Large intestine (tissue), 3 donors: ENCODE results near the gene MUS81. TPM values are rescaled to one million over a fixed set of nuclear protein-coding genes. Genes with fewer than 3 reads are reported as not detected.
A peak's percentile ranks its signal among the peaks of the same experiment; 100 is the strongest.

Source experiments
- DNase-seq, 2 donors: peaks; one replicate each; pipeline versions ENCODE4 v3.0.0 to v3.0.0-alpha.2; 2013
- H3K27ac ChIP-seq: one replicate; pipeline ENCODE4 v1.5.1; 2013; ENCODE audit warnings: low read length
- H3K27me3 ChIP-seq: 2 replicates; pipeline ENCODE4 v1.6.1; 2013; ENCODE audit warnings: low read length; ENCODE audit not compliant: control insufficient read depth, insufficient read depth
- H3K36me3 ChIP-seq: 2 replicates; pipeline ENCODE4 v1.6.1; 2013; ENCODE audit warnings: low read length; ENCODE audit not compliant: control insufficient read depth, insufficient read depth
- H3K4me1 ChIP-seq: one replicate; pipeline ENCODE4 v1.6.1; 2013; ENCODE audit warnings: low read length; ENCODE audit not compliant: control insufficient read depth, insufficient read depth
- H3K4me3 ChIP-seq: one replicate; pipeline ENCODE4 v1.5.1; 2013; ENCODE audit warnings: low read length
- H3K9me3 ChIP-seq: one replicate; pipeline ENCODE4 v1.6.1; 2013; ENCODE audit warnings: mild to moderate bottlenecking, low read depth, low read length, moderate library complexity; ENCODE audit not compliant: control insufficient read depth
- WGBS: methylation state at CpG from one replicate; pipeline ENCODE4 v1.1.5; 2013; ENCODE audit warnings: low lambda C conversion rate; ENCODE audit not compliant: insufficient coverage; 5-methylcytosine and 5-hydroxymethylcytosine counted together
- polyA plus RNA-seq: library from polyadenylated mRNA; unstranded; fragments of 120-200 nt; gene quantifications from one replicate; pipeline ENCODE4 v1.2.1, GENCODE V29; 2013

MUS81 gene
- polyA plus RNA-seq, 1 donor = 62.1 TPM

DNA sequence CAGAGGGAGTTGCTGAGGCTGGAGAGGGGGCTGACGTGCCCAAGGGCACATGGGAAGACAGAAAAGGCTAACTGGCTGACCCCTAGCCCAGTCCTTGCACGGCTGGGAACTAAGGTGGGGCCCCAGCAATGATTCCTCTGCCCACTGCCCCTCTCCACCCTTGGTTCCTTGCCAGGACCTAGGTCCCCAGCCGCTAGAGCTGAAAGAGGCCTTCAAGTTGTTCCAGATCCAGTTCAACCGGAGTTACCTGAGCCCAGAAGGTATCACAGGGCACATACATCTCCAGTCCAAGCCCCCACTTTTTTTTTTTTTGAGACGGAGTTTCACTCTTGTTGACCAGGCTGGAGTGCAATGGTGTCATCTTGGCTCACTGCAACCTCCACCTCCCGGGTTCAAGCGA, 19.8 kb downstream of the MUS81 start:
- H3K36me3 ChIP-seq = peaks cover 27% of the 10 kb centered on the region
- H3K4me1 ChIP-seq = peaks cover 9% of the 10 kb centered on the region
- H3K27ac ChIP-seq = no peak overlapping the region
- H3K9me3 ChIP-seq = no peaks in the 10 kb centered on the region
- DNase-seq = no peak
- no peak overlapping the region for H3K4me3 ChIP-seq
- H3K27me3 ChIP-seq = no peaks in the 10 kb centered on the region
- WGBS = no CpG with 5 or more reads among the region's 7 CpGs

DNA sequence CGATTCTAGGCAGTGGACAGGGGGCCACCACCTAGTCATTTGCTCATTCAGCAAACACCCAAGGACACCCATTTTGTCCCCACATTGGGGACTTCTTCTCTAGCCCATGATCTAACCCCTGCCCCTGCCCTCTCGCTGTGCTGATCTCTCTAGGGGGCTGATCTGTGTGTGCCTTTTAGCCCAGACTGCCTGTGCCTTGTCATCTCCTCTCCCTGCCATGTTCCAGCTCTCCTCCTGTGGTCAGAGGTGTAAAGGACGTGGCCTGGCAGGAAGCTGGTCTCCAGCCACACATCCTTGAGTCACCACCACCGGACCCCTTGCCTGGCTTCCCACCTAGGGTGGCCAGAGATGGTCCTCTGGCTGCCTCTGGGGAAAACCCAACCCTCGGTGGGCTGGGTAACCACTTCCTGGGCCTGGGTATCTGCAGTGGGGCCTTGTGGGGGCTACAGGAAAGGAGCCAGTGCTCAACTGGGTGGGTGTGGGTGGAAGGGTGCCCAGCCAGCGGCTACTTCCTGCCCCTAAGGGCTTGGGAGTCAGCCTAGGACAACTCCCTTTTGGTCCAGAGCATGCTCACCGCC, 20.7 kb downstream of the MUS81 start:
- no peak overlapping the region for H3K4me3 ChIP-seq
- WGBS = no CpG with 5 or more reads among the region's 7 CpGs
- H3K27me3 ChIP-seq = no peaks in the 10 kb centered on the region
- DNase-seq = no peak
- peaks cover 16% of the 10 kb centered on the region for H3K4me1 ChIP-seq
- no peaks in the 10 kb centered on the region for H3K9me3 ChIP-seq
- H3K27ac ChIP-seq = no peak overlapping the region
- H3K36me3 ChIP-seq = peaks cover 36% of the 10 kb centered on the region

- DNase-seq = no peak
- peaks cover 42% of the 10 kb centered on the region for H3K36me3 ChIP-seq
- WGBS = no CpG with 5 or more reads among the region's 30 CpGs
Measured at GRCh38 chr11:65882120-65883057, 22.2 kb downstream of the MUS81 start.

DNA sequence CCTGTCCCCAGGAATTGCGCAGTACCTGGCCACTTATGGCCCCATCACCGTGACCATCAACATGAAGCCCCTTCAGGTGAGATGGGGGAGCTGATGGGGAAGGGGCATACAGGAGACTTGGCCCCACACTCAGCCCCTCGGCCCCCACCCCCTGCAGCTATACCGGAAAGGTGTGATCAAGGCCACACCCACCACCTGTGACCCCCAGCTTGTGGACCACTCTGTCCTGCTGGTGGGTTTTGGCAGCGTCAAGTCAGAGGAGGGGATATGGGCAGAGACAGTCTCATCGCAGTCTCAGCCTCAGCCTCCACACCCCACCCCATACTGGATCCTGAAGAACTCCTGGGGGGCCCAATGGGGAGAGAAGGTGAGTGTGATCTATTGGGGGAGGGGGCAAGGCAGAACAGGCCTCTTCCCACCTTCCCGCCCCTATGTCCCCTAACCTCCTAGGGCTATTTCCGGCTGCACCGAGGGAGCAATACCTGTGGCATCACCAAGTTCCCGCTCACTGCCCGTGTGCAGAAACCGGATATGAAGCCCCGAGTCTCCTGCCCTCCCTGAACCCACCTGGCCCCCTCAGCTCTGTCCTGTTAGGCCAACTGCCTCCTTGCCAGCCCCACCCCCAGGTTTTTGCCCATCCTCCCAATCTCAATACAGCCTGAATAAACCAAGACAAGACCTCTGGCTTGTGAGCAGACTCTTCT, 23.0 kb downstream of the MUS81 start:
- Histone ChIP-seq H3K27ac (no peak overlapping the region), H3K4me1 (peaks cover 31% of the 10 kb centered on the region), H3K36me3 (peaks cover 42% of the 10 kb centered on the region), H3K27me3 (no peaks in the 10 kb centered on the region), H3K9me3 (no peaks in the 10 kb centered on the region), H3K4me3 (no peak overlapping the region)
- DNase-seq = no peak
- WGBS = no CpG with 5 or more reads among the region's 13 CpGs

More at GRCh38 chr11:65882120-65883057, 22.2 kb downstream of the MUS81 start:
- Histone ChIP-seq H3K9me3 (no peaks in the 10 kb centered on the region), H3K4me3 (no peak overlapping the region), H3K27ac (no peak overlapping the region), H3K4me1 (peaks cover 28% of the 10 kb centered on the region), H3K27me3 (no peaks in the 10 kb centered on the region)

- H3K9me3 ChIP-seq = no peaks in the 10 kb centered on the region
- peaks cover 42% of the 10 kb centered on the region for H3K36me3 ChIP-seq
- H3K4me1 ChIP-seq = peaks cover 36% of the 10 kb centered on the region
- no peak overlapping the region for H3K4me3 ChIP-seq
- no peak overlapping the region for H3K27ac ChIP-seq
- no peak for DNase-seq
- H3K27me3 ChIP-seq = no peaks in the 10 kb centered on the region
- WGBS = no CpG with 5 or more reads among the region's 28 CpGs
Measured at GRCh38 chr11:65883786-65884715, 23.8 kb downstream of the MUS81 start.

GRCh38 chr11:65884716-65885092, 24.5 kb downstream of the MUS81 start:
- Histone ChIP-seq H3K9me3 (no peaks in the 10 kb centered on the region), H3K27me3 (no peaks in the 10 kb centered on the region), H3K4me1 (peaks cover 40% of the 10 kb centered on the region), H3K36me3 (peaks cover 42% of the 10 kb centered on the region), H3K27ac (no peak overlapping the region), H3K4me3 (no peak overlapping the region)
- DNase-seq = peak; percentile 66 to 69
- no CpG with 5 or more reads among the region's 9 CpGs for WGBS

GRCh38 chr11:65885231-65885630, 25.0 kb downstream of the MUS81 start:
- Histone ChIP-seq H3K27me3 (no peaks in the 10 kb centered on the region), H3K36me3 (peaks cover 42% of the 10 kb centered on the region), H3K4me1 (peaks cover 45% of the 10 kb centered on the region), H3K9me3 (no peaks in the 10 kb centered on the region), H3K27ac (peak overlapping the region; percentile 3), H3K4me3 (no peak overlapping the region)
- DNase-seq = no peak
- WGBS = no CpG with 5 or more reads among the region's 7 CpGs

DNA sequence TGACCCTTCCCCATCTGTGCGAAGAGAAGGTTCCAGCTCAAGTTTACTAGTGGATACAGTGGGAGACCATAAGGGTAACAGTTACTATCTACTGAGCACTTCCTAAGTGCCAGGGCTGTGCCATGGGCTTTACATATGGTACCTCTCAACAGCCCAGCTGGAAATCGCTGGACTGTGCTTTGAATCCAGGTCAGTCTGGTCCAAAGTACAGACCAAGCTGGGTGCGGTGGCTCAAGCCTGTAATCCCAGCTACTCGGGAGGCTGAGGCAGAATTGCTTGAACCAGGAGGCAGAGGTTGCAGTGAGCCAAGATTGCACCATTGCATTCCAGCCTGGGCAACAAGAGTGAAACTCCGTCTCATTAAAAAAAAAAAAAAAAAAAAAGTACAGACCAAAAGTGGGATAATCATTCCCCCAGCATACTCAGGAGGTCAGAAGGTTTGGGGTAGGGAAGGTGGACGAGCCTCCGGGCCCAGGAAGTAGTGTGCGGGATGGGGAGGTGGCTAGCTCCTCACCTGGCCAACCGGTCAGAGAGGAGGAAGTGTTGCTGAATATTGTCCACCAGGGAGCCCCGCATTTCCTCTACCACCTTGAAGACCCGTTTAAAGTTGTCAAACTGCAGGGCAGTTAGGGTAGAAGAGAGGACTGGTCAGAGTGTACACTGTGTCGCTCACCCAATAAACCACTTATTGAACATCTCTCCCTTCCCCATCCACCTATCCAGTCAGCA, 25.7 kb downstream of the MUS81 start:
- Histone ChIP-seq H3K9me3 (no peaks in the 10 kb centered on the region), H3K27ac (peak overlapping the region; percentile 4), H3K36me3 (peaks cover 42% of the 10 kb centered on the region)

More for the DNA sequence above, 25.7 kb downstream of the MUS81 start:
- Histone ChIP-seq H3K4me1 (peaks cover 46% of the 10 kb centered on the region), H3K27me3 (no peaks in the 10 kb centered on the region), H3K4me3 (no peak overlapping the region)
- peak in 1 of 2 donors; percentile 42 for DNase-seq
- no CpG with 5 or more reads among the region's 12 CpGs for WGBS
